ENCODE measurements around the gene AP3B2. TPM values are rescaled to one million over a fixed set of nuclear protein-coding genes. Genes with fewer than 3 reads are reported as not detected.

Gene AP3B2
- total RNA-seq, 1 experiment from 2014 or later = 0.07 TPM

DNA sequence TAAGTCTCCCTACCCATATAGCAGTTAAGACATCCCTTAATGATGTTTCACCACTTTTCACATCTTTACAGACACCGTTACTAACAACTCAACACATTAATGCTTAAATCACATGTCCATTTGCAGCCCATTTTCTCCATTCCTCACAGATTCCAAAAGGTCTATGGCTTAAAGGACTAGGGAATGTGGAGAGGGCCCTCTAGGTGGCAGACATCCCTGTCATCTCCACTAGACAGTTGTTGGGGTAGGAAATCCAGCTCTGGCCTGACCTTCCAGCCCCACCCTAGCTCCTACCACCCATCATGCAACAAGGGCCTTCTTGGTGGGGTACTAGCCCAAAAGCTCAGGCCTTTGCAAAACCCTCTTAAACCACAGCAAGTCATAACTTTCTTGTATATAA is 87.7 kb downstream of the AP3B2 start:
- H3K79me2 ChIP-seq (ENCODE audit: insufficient read depth, low read length) = no peaks in the 10 kb centered on the region
- no peak overlapping the region for H3K27ac ChIP-seq (ENCODE audit: low read depth, low read length)
- POLR2A ChIA-PET = interaction anchor here (1.2 kb wide), 1 partner anchor 82 kb away, joined by 3 read pairs; the partner anchor contains the start of gene RPS17
- no peak overlapping the region for H3K9ac ChIP-seq (ENCODE audit: low read length)
- DNase-seq (ENCODE audit: low read depth, low spot score) (no peak), ATAC-seq (peak; percentile 84)
- RAD21 ChIA-PET (ENCODE audit: low non-redundant PET in 1 of 2, low total read pairs in 2 of 2, uncharacterized antibody in 2 of 2, unreplicated experiment in 2 of 2) = no interaction called here
- intact Hi-C loops (cut with micrococcal nuclease) = no loop called here
- H3K4me2 ChIP-seq (ENCODE audit: low read length) = no peak overlapping the region
- CTCF ChIA-PET = interaction anchor here (1.1 kb wide), 1 partner anchor 11 kb away, joined by 3 read pairs; no protein-coding TSS in a partner anchor
- TF ChIP-seq, protein P1, sequence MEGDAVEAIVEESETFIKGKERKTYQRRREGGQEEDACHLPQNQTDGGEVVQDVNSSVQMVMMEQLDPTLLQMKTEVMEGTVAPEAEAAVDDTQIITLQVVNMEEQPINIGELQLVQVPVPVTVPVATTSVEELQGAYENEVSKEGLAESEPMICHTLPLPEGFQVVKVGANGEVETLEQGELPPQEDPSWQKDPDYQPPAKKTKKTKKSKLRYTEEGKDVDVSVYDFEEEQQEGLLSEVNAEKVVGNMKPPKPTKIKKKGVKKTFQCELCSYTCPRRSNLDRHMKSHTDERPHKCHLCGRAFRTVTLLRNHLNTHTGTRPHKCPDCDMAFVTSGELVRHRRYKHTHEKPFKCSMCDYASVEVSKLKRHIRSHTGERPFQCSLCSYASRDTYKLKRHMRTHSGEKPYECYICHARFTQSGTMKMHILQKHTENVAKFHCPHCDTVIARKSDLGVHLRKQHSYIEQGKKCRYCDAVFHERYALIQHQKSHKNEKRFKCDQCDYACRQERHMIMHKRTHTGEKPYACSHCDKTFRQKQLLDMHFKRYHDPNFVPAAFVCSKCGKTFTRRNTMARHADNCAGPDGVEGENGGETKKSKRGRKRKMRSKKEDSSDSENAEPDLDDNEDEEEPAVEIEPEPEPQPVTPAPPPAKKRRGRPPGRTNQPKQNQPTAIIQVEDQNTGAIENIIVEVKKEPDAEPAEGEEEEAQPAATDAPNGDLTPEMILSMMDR (IDR thresholded peaks at IDR 0.05 in 2 of 3, conservative IDR thresholded peaks at IDR 0.05 in 1 of 3; ENCODE audit: borderline replicate concordance in 1 of 3, insufficient read depth in 1 of 3, low read depth in 2 of 3, low read length in 2 of 3) = peak in 2 of 3 experiments; percentile 39 to 43; a peak in 3 of 6 replicates
- TF ChIP-seq ZFX (IDR thresholded peaks at IDR 0.05) (no peak), EZH2phosphoT487 (IDR thresholded peaks at IDR 0.05; ENCODE audit: borderline replicate concordance) (no peak), RAD21 (IDR thresholded peaks at IDR 0.05; ENCODE audit: low read depth) (peak; percentile 24; the same call in 1 of the 2 replicates), SP1 (IDR thresholded peaks at IDR 0.05; ENCODE audit: low read depth) (no peak), EGR1 (IDR thresholded peaks at IDR 0.05; ENCODE audit: low read depth) (no peak), POLR2A (IDR thresholded peaks at IDR 0.05; ENCODE audit: borderline replicate concordance, extremely low read depth, insufficient read depth, insufficient read length) (no peak), POLR2AphosphoS5 (IDR thresholded peaks at IDR 0.05; ENCODE audit: low read depth, low read length) (no peak), SRF (IDR thresholded peaks at IDR 0.05; ENCODE audit: low read depth) (no peak), CBX3 (IDR thresholded peaks at IDR 0.05; ENCODE audit: low read depth) (no peak)
- TF ChIP-seq, protein P2, sequence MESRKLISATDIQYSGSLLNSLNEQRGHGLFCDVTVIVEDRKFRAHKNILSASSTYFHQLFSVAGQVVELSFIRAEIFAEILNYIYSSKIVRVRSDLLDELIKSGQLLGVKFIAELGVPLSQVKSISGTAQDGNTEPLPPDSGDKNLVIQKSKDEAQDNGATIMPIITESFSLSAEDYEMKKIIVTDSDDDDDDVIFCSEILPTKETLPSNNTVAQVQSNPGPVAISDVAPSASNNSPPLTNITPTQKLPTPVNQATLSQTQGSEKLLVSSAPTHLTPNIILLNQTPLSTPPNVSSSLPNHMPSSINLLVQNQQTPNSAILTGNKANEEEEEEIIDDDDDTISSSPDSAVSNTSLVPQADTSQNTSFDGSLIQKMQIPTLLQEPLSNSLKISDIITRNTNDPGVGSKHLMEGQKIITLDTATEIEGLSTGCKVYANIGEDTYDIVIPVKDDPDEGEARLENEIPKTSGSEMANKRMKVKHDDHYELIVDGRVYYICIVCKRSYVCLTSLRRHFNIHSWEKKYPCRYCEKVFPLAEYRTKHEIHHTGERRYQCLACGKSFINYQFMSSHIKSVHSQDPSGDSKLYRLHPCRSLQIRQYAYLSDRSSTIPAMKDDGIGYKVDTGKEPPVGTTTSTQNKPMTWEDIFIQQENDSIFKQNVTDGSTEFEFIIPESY (IDR thresholded peaks at IDR 0.05; ENCODE audit: extremely low read depth, insufficient replicate concordance, low read length) = no peak
- TF ChIP-seq, protein P3, sequence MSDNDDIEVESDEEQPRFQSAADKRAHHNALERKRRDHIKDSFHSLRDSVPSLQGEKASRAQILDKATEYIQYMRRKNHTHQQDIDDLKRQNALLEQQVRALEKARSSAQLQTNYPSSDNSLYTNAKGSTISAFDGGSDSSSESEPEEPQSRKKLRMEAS (IDR thresholded peaks at IDR 0.05) = no peak
- no TSS peak for BruUV-seq (replicated peaks)
- no peaks in the 10 kb centered on the region for H3K4me1 ChIP-seq (ENCODE audit: control insufficient read depth in 1 of 2, insufficient read depth in 2 of 2, low read length in 2 of 2)
- no peaks in the 10 kb centered on the region for H3K9me2 ChIP-seq (ENCODE audit: insufficient read depth)
- no peak overlapping the region for H2AFZ ChIP-seq (ENCODE audit: low read depth, low read length, poor library complexity, severe bottlenecking)
- no peak overlapping the region for H3K4me3 ChIP-seq (replicated peaks in 1 of 2; ENCODE audit: low read depth in 1 of 2, low read length in 2 of 2)
- no peaks in the 10 kb centered on the region for H4K20me1 ChIP-seq (ENCODE audit: insufficient read depth)
- no peaks in the 10 kb centered on the region for H3K9me3 ChIP-seq (ENCODE audit: control insufficient read depth in 1 of 2, insufficient read depth in 1 of 2, low read depth in 1 of 2, low read length in 2 of 2)
- no peaks in the 10 kb centered on the region for H3K36me3 ChIP-seq (ENCODE audit: control insufficient read depth in 1 of 2, insufficient read depth in 2 of 2, low read length in 2 of 2)
- peaks cover 4% of the 10 kb centered on the region; the same call in 1 of the 2 replicates for H3K27me3 ChIP-seq (ENCODE audit: insufficient read depth, low read length)

All from HCT116 (cell line).